HG02870 (cell line): ENCODE results near the gene ILK.

Experiments used
- ATAC-seq: cut with Tn5 transposase; IDR thresholded peaks from one replicate; pipeline ENCODE4 v1.9.1; 2021; ENCODE audit warnings: mild to moderate bottlenecking, moderate library complexity; ENCODE audit not compliant: unreplicated experiment

Gene ILK

GRCh38 chr11:6619004-6619745 is 15.6 kb downstream of the ILK start, which contains the start of gene TPP1:
TPP1 (minus strand) TSS chr11:6619422; CDS start chr11:6619400, 22 bp downstream.
- peak; percentile 98 for ATAC-seq

GRCh38 chr11:6620636-6621035 is 17.1 kb downstream of the ILK start:
- no peak for ATAC-seq

- ATAC-seq = no peak
Observed at GRCh38 chr11:6621711-6622211, 18.2 kb downstream of the ILK start.

GRCh38 chr11:6622261-6623171 is 18.9 kb downstream of the ILK start:
- no peak for ATAC-seq

- no peak for ATAC-seq
Observed at GRCh38 chr11:6623391-6624363, 20.1 kb downstream of the ILK start.

GRCh38 chr11:6625156-6625831 is 21.7 kb downstream of the ILK start:
- no peak for ATAC-seq

- no peak for ATAC-seq
Observed at GRCh38 chr11:6625832-6626420, 22.4 kb downstream of the ILK start.

- no peak for ATAC-seq
Observed at GRCh38 chr11:6626971-6627761, 23.6 kb downstream of the ILK start.

GRCh38 chr11:6627762-6628241 is 24.2 kb downstream of the ILK start:
- ATAC-seq = no peak

GRCh38 chr11:6628526-6628925 is 25.0 kb downstream of the ILK start:
- no peak for ATAC-seq

GRCh38 chr11:6629573-6629891 is 26.0 kb downstream of the ILK start:
- no peak for ATAC-seq

GRCh38 chr11:6629892-6630631 is 26.5 kb downstream of the ILK start:
- ATAC-seq = no peak

- no peak for ATAC-seq
Observed at GRCh38 chr11:6630632-6631291, 27.2 kb downstream of the ILK start.

GRCh38 chr11:6631361-6631890 is 27.9 kb downstream of the ILK start:
- ATAC-seq = no peak

- ATAC-seq = no peak
Observed at GRCh38 chr11:6632116-6633073, 28.8 kb downstream of the ILK start.
